Gastroesophageal sphincter (tissue), 4 donors: Measurements from ENCODE around the gene SOAT1. TPM values are rescaled to one million over a fixed set of nuclear protein-coding genes. Genes with fewer than 3 reads are reported as not detected.
"Not testable (repeated sequence)": the region's sequence is repeated elsewhere in the genome, so short reads cannot be mapped to it uniquely, and the experiment has no call there.

Source experiments
- ATAC-seq: fragments of 150-250 bp; one replicate; pipeline ENCODE4 v1.9.1; 2016; ENCODE audit warnings: mild to moderate bottlenecking, moderate library complexity
- H3K27ac ChIP-seq, 4 donors: fragments of 200-600 bp; sonication (generic) in 3 of 4; 1 replicate in 3 of 4; 2 replicates in 1 of 4; pipeline ENCODE4 v1.5.1; 2016 to 2019
- H3K27me3 ChIP-seq: fragments of 200-600 bp; sonication (generic); one replicate; pipeline ENCODE4 v1.5.1; 2019
- H3K36me3 ChIP-seq, 2 donors: fragments of 200-600 bp; sonication (generic); one replicate each; pipeline ENCODE4 v1.5.1; 2019; ENCODE audit warnings: control low read depth in 1 of 2
- H3K4me1 ChIP-seq, 3 donors: fragments of 200-600 bp; sonication (generic); 1 replicate in 2 of 3; 2 replicates in 1 of 3; pipeline ENCODE4 v1.5.1; 2016 to 2019; ENCODE audit warnings: control low read depth in 2 of 3
- H3K4me3 ChIP-seq, 2 donors: fragments of 200-600 bp; sonication (generic); one replicate each; pipeline ENCODE4 v1.5.1; 2019; ENCODE audit warnings: mild to moderate bottlenecking in 1 of 2, moderate library complexity in 1 of 2
- H3K9me3 ChIP-seq, 3 donors: fragments of 200-600 bp; sonication (generic); one replicate each; pipeline ENCODE4 v1.5.1; 2017 to 2019; ENCODE audit warnings: control low read depth in 2 of 3
- CTCF ChIP-seq, 4 experiments: fragments of 200-600 bp in 2 of 4; fragments of 450-650 bp in 2 of 4; sonication (generic) in 1 of 4; IDR thresholded peaks; one replicate each; pipeline ENCODE4 v1.5.1; 2017 to 2019; ENCODE audit warnings: antibody characterized with exemption in 4 of 4, mild to moderate bottlenecking in 2 of 4, moderate library complexity in 2 of 4
- EP300 ChIP-seq: sonication (generic); formaldehyde crosslinking; IDR thresholded peaks from one replicate; pipeline ENCODE4 v1.6.1; 2017; ENCODE audit warnings: antibody characterized with exemption, mild to moderate bottlenecking
- POLR2A ChIP-seq, 2 donors: fragments of 450-650 bp; IDR thresholded peaks; one replicate each; pipeline ENCODE4 v1.6.1; 2017; ENCODE audit warnings: antibody characterized with exemption in 2 of 2, mild to moderate bottlenecking in 2 of 2, moderate library complexity in 1 of 2
- POLR2AphosphoS5 ChIP-seq: sonication (generic); formaldehyde crosslinking; IDR thresholded peaks from one replicate; pipeline ENCODE4 v1.6.1; 2017; ENCODE audit warnings: antibody characterized with exemption
- WGBS, 2 donors: methylation state at CpG; one replicate each; pipeline ENCODE4 v1.1.5; 2018; ENCODE audit warnings: low coverage in 1 of 2; 5-methylcytosine and 5-hydroxymethylcytosine counted together
- total RNA-seq, 4 donors: library from RNA; depleted of rRNA; stranded (reverse); fragments of >200 nt; gene quantifications; one replicate each; pipeline ENCODE4 v1.1.0, GENCODE V29; 2016

Gene SOAT1
- total RNA-seq, 4 donors from 2014 or later: 11.2 to 17.8 (median 12.9) TPM

GRCh38 chr1:179253286-179253972 lies 40.2 kb upstream of the SOAT1 start:
- Histone ChIP-seq H3K27me3 (no peaks in the 10 kb centered on the region), H3K27ac (no peak overlapping the region), H3K4me3 (no peak overlapping the region), H3K9me3 (no peaks in the 10 kb centered on the region), H3K36me3 (no peaks in the 10 kb centered on the region), H3K4me1 (no peaks in the 10 kb centered on the region)
- 64 to 73% methylated on average over 5 to 6 of the region's 8 CpGs for WGBS, 2 donors
- no peak for TF ChIP-seq POLR2AphosphoS5
- TF ChIP-seq CTCF (IDR thresholded peaks at IDR 0.05): no peak
- no peak for TF ChIP-seq EP300
- ATAC-seq: no peak

GRCh38 chr1:179262183-179262582 lies 31.4 kb upstream of the SOAT1 start:
- WGBS, 2 donors: 93 to 100% methylated on average over 1 of the region's 1 CpG
- no peaks in the 10 kb centered on the region for H3K27me3 ChIP-seq
- TF ChIP-seq CTCF (IDR thresholded peaks at IDR 0.05) (no peak), POLR2A (IDR thresholded peaks at IDR 0.05) (no peak), POLR2AphosphoS5 (no peak), EP300 (no peak)
- H3K4me1 ChIP-seq: no peaks in the 10 kb centered on the region
- no peak overlapping the region for H3K27ac ChIP-seq
- no peaks in the 10 kb centered on the region for H3K36me3 ChIP-seq
- no peak overlapping the region for H3K4me3 ChIP-seq
- H3K9me3 ChIP-seq: no peaks in the 10 kb centered on the region
- no peak for ATAC-seq

GRCh38 chr1:179263121-179263520 lies 30.5 kb upstream of the SOAT1 start:
- H3K4me1 ChIP-seq: no peaks in the 10 kb centered on the region
- ATAC-seq: no peak
- H3K27me3 ChIP-seq: no peaks in the 10 kb centered on the region
- no peak overlapping the region for H3K4me3 ChIP-seq
- H3K27ac ChIP-seq: no peak overlapping the region
- TF ChIP-seq POLR2AphosphoS5: no peak
- no peak for TF ChIP-seq EP300
- TF ChIP-seq CTCF (IDR thresholded peaks at IDR 0.05): no peak
- TF ChIP-seq POLR2A (IDR thresholded peaks at IDR 0.05): no peak
- no peaks in the 10 kb centered on the region for H3K36me3 ChIP-seq
- H3K9me3 ChIP-seq: no peaks in the 10 kb centered on the region

GRCh38 chr1:179264507-179264906 lies 29.1 kb upstream of the SOAT1 start:
- Histone ChIP-seq H3K9me3 (no peaks in the 10 kb centered on the region), H3K4me1 (no peaks in the 10 kb centered on the region), H3K36me3 (no peaks in the 10 kb centered on the region), H3K27me3 (no peaks in the 10 kb centered on the region), H3K4me3 (no peak overlapping the region), H3K27ac (no peak overlapping the region)
- 61 to 79% methylated on average over 3 of the region's 3 CpGs for WGBS, 2 donors
- TF ChIP-seq EP300 (no peak), POLR2A (IDR thresholded peaks at IDR 0.05) (no peak), CTCF (IDR thresholded peaks at IDR 0.05) (no peak), POLR2AphosphoS5 (no peak)
- no peak for ATAC-seq

- H3K9me3 ChIP-seq: no peaks in the 10 kb centered on the region
- H3K27me3 ChIP-seq: no peaks in the 10 kb centered on the region
- no peak for TF ChIP-seq POLR2A (IDR thresholded peaks at IDR 0.05)
- TF ChIP-seq POLR2AphosphoS5: no peak
- TF ChIP-seq EP300: no peak
- TF ChIP-seq CTCF (IDR thresholded peaks at IDR 0.05): no peak
- no peaks in the 10 kb centered on the region for H3K36me3 ChIP-seq
- no peak for ATAC-seq
- no peak overlapping the region for H3K4me3 ChIP-seq
- H3K27ac ChIP-seq: no peak overlapping the region
- H3K4me1 ChIP-seq: no peaks in the 10 kb centered on the region
These were observed 24.5 kb upstream of the SOAT1 start for GRCh38 chr1:179269071-179269470.

GRCh38 chr1:179274424-179274823 lies 19.2 kb upstream of the SOAT1 start:
- ATAC-seq, H3K4me1 ChIP-seq, H3K9me3 ChIP-seq, H3K27me3 ChIP-seq, H3K27ac ChIP-seq, H3K36me3 ChIP-seq, H3K4me3 ChIP-seq: not testable (repeated sequence)
- WGBS, 2 donors: 76 to 90% methylated on average over 3 to 4 of the region's 5 CpGs
